Stimulated activated naive CD8-positive, alpha-beta T cell treated with anti-CD3 and anti-CD28 coated beads, Interleukin-15, Interleukin-2, amounts not matched to agents 100 ng/mL and 50 ng/mL, for 24 hours (primary cell): Measurements from ENCODE around the gene SEMA5A.

Experiments used
- H3K27ac Mint-ChIP-seq: one replicate; pipeline ENCODE4 v1.8.0; 2021; ENCODE audit warnings: mild to moderate bottlenecking, mixed read lengths
- H3K27me3 Mint-ChIP-seq: one replicate; pipeline ENCODE4 v1.8.0; 2021; ENCODE audit warnings: mixed read lengths
- H3K36me3 Mint-ChIP-seq: one replicate; pipeline ENCODE4 v1.8.0; 2021; ENCODE audit warnings: low read depth, mixed read lengths
- H3K4me1 Mint-ChIP-seq: one replicate; pipeline ENCODE4 v1.8.0; 2021; ENCODE audit warnings: low read depth, mixed read lengths
- H3K4me3 Mint-ChIP-seq: one replicate; pipeline ENCODE4 v1.8.0; 2021; ENCODE audit warnings: mild to moderate bottlenecking, mixed read lengths
- H3K9me3 Mint-ChIP-seq: one replicate; pipeline ENCODE4 v1.8.0; 2021; ENCODE audit warnings: mixed read lengths

Gene SEMA5A

DNA sequence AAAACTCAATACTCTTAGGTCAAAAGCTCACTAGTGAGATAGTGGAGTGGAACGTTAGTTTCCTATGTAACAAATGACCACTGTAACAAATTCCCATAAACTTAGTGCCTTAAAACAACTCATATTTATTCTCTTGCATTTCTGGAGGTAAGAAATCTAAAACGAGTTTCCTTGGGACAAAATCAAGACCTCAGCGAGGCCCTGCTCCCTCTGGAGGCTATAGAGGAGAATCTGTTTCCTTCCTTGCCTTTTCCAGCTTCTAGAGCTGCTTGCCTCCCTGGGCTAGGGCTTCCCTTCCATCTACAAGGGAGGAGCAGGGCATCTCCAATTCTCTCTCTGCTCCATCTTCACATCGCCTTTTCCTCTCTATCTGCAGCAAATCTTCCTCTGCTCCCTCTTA is 32.0 kb downstream of the SEMA5A start:
- no peaks in the 10 kb centered on the region for H3K4me1 Mint-ChIP-seq
- peaks cover 4% of the 10 kb centered on the region for H3K9me3 Mint-ChIP-seq
- no peaks in the 10 kb centered on the region for H3K36me3 Mint-ChIP-seq
- H3K27ac Mint-ChIP-seq: no peak overlapping the region
- no peak overlapping the region for H3K4me3 Mint-ChIP-seq
- no peaks in the 10 kb centered on the region for H3K27me3 Mint-ChIP-seq

DNA sequence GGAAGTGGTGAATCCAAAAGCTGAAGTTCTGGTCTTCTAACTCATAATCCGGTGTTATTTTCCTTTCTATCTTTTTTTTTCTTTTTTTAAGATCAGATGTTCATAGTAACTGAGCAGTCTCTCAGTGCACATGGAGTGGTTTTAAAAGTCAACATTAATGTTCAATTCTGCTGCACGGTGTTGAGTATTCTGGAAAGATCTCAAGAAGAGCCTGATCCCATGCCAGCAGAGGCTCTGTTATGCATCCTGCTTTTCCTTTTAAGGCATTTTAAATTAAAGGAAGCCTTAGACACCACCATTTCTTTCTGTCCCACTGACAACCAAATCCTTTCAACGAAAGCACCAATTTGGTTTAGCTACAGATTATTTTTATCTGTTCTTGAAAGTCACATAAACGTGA is 33.4 kb downstream of the SEMA5A start:
- H3K36me3 Mint-ChIP-seq: no peaks in the 10 kb centered on the region
- peaks cover 10% of the 10 kb centered on the region for H3K9me3 Mint-ChIP-seq
- H3K4me3 Mint-ChIP-seq: no peak overlapping the region
- no peaks in the 10 kb centered on the region for H3K27me3 Mint-ChIP-seq
- no peak overlapping the region for H3K27ac Mint-ChIP-seq
- H3K4me1 Mint-ChIP-seq: no peaks in the 10 kb centered on the region

DNA sequence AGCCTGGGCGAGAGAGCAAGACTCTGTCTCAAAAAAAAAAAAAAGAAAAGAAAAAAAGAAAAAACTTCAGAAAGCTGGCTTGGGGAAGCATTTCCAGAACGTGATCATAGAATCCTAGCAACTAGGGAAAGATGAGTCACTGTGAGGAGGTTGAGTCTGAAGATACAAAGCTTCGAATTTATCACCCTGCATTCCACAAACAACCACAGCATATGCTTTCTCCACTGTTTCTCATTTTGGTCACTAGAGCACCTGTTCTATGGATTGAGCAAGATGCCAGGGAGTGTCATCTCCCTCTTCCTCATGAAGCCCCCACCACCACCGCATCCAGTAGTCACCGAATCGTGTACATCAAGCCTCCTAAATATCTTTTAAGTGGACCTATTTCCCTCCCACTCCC is 37.9 kb downstream of the SEMA5A start:
- Mint-ChIP-seq H3K27me3 (no peaks in the 10 kb centered on the region), H3K4me3 (no peak overlapping the region), H3K9me3 (peaks cover 10% of the 10 kb centered on the region), H3K4me1 (no peaks in the 10 kb centered on the region), H3K36me3 (no peaks in the 10 kb centered on the region), H3K27ac (no peak overlapping the region)

DNA sequence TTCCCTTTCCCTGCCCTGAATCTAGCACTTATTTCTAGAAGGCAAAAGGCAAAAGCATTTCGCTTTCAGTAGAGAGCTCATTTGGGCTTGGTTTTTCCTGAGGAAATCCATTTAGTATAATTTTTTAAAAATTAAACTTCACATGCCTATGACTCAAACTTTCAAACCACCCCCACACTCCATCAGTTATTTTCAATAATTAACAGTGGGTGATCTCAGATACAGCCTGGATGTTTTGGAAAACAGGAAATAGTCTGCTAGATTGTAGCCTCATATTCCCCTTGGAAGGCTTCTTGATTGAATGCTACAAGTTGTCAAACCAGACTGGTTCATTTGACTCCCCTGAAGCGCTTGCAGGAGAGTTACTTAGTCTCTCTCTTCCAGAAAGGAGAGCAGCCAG is 40.6 kb downstream of the SEMA5A start:
- Mint-ChIP-seq H3K4me1 (no peaks in the 10 kb centered on the region), H3K9me3 (peaks cover 10% of the 10 kb centered on the region), H3K4me3 (no peak overlapping the region), H3K27ac (no peak overlapping the region), H3K27me3 (no peaks in the 10 kb centered on the region), H3K36me3 (no peaks in the 10 kb centered on the region)

DNA sequence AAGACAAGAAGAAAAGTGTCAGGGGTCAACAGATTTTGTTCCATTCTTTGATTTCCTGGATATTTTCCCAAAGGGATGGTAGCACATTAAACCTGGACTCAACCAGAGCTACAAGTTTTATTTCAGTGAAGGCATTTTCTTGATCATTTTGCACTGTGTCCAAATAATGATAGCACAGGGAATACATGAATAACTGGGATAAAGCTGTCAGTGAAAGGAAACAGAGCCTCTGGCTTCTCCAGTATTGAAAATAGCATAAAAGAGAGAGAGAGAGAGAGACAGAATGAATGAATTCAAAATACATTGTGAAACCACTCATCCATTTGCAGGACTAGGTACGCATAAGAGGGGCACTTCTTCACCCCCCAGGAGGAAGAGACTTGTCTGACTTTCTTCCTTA is 43.0 kb downstream of the SEMA5A start:
- no peaks in the 10 kb centered on the region for H3K9me3 Mint-ChIP-seq
- no peaks in the 10 kb centered on the region for H3K36me3 Mint-ChIP-seq
- H3K4me1 Mint-ChIP-seq: no peaks in the 10 kb centered on the region
- H3K27ac Mint-ChIP-seq: no peak overlapping the region
- no peak overlapping the region for H3K4me3 Mint-ChIP-seq
- no peaks in the 10 kb centered on the region for H3K27me3 Mint-ChIP-seq

DNA sequence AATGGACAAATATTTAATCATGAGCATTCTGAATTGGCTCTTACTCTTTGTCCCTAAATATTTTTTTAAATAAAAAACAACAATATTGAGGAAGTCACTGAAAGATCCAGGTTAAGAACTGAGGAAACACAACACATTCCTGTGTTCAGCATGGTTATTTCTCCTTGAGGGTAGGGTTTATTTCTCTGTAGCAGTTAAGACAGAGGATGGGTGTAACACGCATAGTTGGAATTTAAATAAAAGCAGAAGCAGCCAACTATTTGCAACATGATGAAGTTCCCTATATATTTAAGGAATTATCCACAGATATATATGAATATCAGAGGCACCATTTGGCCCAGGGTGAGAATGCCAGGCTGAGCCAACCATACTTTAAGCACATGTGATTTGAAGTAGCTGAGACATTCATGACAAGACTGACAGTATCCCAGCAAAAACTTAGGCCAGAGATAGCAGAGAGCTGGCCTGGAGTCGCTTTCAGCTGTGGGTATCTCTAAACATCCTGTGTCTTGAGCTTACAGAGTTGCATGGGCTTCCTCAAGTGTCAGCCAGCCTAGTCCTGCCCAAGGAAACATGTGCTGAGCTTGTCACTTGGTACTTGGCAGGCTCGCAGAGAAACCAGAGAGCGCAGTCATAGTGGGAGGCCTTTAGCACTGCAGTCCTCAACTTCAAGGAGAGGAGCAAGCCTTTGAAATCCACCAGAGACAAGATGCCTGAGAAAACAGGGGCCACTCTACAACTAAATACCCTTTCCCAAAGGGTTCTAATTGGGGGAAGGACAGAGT is 43.6 kb downstream of the SEMA5A start:
- Mint-ChIP-seq H3K27me3 (no peaks in the 10 kb centered on the region), H3K4me1 (no peaks in the 10 kb centered on the region), H3K27ac (no peak overlapping the region), H3K9me3 (no peaks in the 10 kb centered on the region), H3K4me3 (no peak overlapping the region), H3K36me3 (no peaks in the 10 kb centered on the region)

- no peak overlapping the region for H3K4me3 Mint-ChIP-seq
- no peaks in the 10 kb centered on the region for H3K36me3 Mint-ChIP-seq
- no peaks in the 10 kb centered on the region for H3K4me1 Mint-ChIP-seq
- H3K27me3 Mint-ChIP-seq: no peaks in the 10 kb centered on the region
- no peak overlapping the region for H3K27ac Mint-ChIP-seq
- no peaks in the 10 kb centered on the region for H3K9me3 Mint-ChIP-seq
Observed at GRCh38 chr5:9500625-9501024, 45.2 kb downstream of the SEMA5A start.

- H3K4me3 Mint-ChIP-seq: no peak overlapping the region
- H3K27me3 Mint-ChIP-seq: no peaks in the 10 kb centered on the region
- no peak overlapping the region for H3K27ac Mint-ChIP-seq
- no peaks in the 10 kb centered on the region for H3K4me1 Mint-ChIP-seq
- H3K9me3 Mint-ChIP-seq: no peaks in the 10 kb centered on the region
- H3K36me3 Mint-ChIP-seq: no peaks in the 10 kb centered on the region
Observed at GRCh38 chr5:9500193-9500592, 45.7 kb downstream of the SEMA5A start.

GRCh38 chr5:9499498-9499876 is 46.4 kb downstream of the SEMA5A start:
- Mint-ChIP-seq H3K27ac (no peak overlapping the region), H3K9me3 (no peaks in the 10 kb centered on the region), H3K36me3 (no peaks in the 10 kb centered on the region), H3K27me3 (no peaks in the 10 kb centered on the region), H3K4me3 (no peak overlapping the region), H3K4me1 (no peaks in the 10 kb centered on the region)

- Mint-ChIP-seq H3K4me1 (no peaks in the 10 kb centered on the region), H3K27ac (no peak overlapping the region), H3K27me3 (no peaks in the 10 kb centered on the region), H3K9me3 (no peaks in the 10 kb centered on the region), H3K36me3 (no peaks in the 10 kb centered on the region), H3K4me3 (no peak overlapping the region)
Observed at GRCh38 chr5:9498541-9499497, 47.1 kb downstream of the SEMA5A start.

DNA sequence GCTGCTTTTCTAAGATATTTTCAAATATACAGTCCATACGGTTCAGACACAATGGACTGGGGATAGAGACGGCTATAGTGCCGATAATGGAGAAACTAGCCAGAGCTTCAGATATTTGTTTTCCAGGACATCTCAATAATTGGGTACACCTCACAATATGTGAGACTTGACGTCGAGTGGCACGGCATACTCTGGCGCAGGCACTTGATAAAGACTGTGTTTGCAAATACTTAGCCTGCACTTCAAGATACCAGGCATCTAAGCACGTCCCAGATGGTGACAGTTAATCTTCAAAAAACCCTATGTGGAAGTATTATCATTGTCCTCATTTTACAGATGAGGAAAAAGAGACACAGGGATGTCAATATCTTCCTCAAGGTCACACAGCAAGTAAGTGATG is 48.5 kb downstream of the SEMA5A start:
- Mint-ChIP-seq H3K4me1 (no peaks in the 10 kb centered on the region), H3K4me3 (no peak overlapping the region), H3K27ac (no peak overlapping the region), H3K27me3 (no peaks in the 10 kb centered on the region), H3K9me3 (peaks cover 5% of the 10 kb centered on the region), H3K36me3 (no peaks in the 10 kb centered on the region)

GRCh38 chr5:9496801-9497200 is 49.1 kb downstream of the SEMA5A start:
- no peaks in the 10 kb centered on the region for H3K36me3 Mint-ChIP-seq
- no peak overlapping the region for H3K4me3 Mint-ChIP-seq
- H3K27me3 Mint-ChIP-seq: no peaks in the 10 kb centered on the region
- peaks cover 5% of the 10 kb centered on the region for H3K9me3 Mint-ChIP-seq
- no peak overlapping the region for H3K27ac Mint-ChIP-seq
- no peaks in the 10 kb centered on the region for H3K4me1 Mint-ChIP-seq

DNA sequence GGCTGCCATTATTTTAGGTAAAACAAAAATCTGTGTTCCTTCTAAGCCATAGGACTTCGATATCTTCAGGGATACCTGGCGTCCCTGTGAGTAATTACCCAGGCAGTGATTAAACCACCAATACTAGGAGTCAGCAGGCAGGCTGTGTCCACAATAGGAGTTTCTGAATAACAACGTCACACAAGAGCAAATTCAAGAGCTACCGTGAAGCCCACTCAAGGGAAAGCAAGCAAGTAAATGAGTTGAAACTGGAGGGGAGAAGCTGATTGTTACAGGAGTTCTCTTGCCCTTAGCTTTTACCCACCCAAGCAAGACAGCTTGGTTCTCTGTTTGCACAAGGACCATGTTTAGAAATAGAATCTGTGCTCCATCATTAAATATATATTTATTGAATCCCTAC is 50.8 kb downstream of the SEMA5A start:
- Mint-ChIP-seq H3K27me3 (no peaks in the 10 kb centered on the region), H3K9me3 (peaks cover 5% of the 10 kb centered on the region), H3K4me1 (no peaks in the 10 kb centered on the region), H3K27ac (no peak overlapping the region), H3K4me3 (no peak overlapping the region), H3K36me3 (no peaks in the 10 kb centered on the region)

DNA sequence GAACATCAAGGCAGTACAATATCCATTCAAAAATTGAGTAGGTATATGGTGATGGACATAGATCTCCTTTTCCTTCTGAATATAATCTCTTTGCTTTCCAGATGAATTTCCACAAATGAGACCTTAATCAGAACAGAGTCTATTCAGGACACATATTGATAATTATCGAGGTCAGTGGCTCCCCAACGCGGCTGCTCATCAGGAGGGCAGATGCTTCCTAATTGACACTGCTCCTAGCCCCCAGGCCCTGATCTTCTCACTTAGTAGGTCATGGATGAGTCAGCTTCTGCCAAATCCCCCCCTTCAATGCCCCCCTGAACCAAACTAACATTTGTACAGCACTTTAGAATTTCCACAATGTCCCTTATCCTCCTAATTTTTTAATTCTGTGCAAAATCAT is 51.6 kb downstream of the SEMA5A start:
- H3K27me3 Mint-ChIP-seq: no peaks in the 10 kb centered on the region
- no peaks in the 10 kb centered on the region for H3K4me1 Mint-ChIP-seq
- peaks cover 5% of the 10 kb centered on the region for H3K9me3 Mint-ChIP-seq
- H3K27ac Mint-ChIP-seq: no peak overlapping the region
- H3K36me3 Mint-ChIP-seq: no peaks in the 10 kb centered on the region
- no peak overlapping the region for H3K4me3 Mint-ChIP-seq

GRCh38 chr5:9490494-9491097 is 55.3 kb downstream of the SEMA5A start:
- Mint-ChIP-seq H3K36me3 (no peaks in the 10 kb centered on the region), H3K27me3 (no peaks in the 10 kb centered on the region), H3K27ac (no peak overlapping the region)

More at GRCh38 chr5:9490494-9491097, 55.3 kb downstream of the SEMA5A start:
- Mint-ChIP-seq H3K4me1 (no peaks in the 10 kb centered on the region), H3K4me3 (no peak overlapping the region), H3K9me3 (peaks cover 14% of the 10 kb centered on the region)
